Kidney capillary endothelial cell (primary cell): ENCODE results near the gene PSMG3.
A peak's percentile ranks its signal among the peaks of the same experiment; 100 is the strongest.

Experiments
- DNase-seq: peaks from one replicate; pipeline ENCODE4 v3.0.0-alpha.2; 2018; ENCODE audit warnings: low spot score

The PSMG3 gene

GRCh38 chr7:1579481-1580421, 9.9 kb upstream of the PSMG3 start:
- peak; percentile 61 for DNase-seq

- DNase-seq: no peak
Measured at GRCh38 chr7:1578513-1578912, 8.7 kb upstream of the PSMG3 start.

- no peak for DNase-seq
Measured at GRCh38 chr7:1576521-1577253, 6.9 kb upstream of the PSMG3 start.

GRCh38 chr7:1575809-1576208, 6.0 kb upstream of the PSMG3 start:
- DNase-seq: no peak

- no peak for DNase-seq
Measured at GRCh38 chr7:1572111-1572822, 2.4 kb upstream of the PSMG3 start.

- DNase-seq: no peak
Measured at GRCh38 chr7:1569440-1569832, 396 bp downstream of the PSMG3 start.

GRCh38 chr7:1569016-1569415, 816 bp downstream of the PSMG3 start:
- DNase-seq: no peak

- no peak for DNase-seq
Measured at GRCh38 chr7:1567896-1568510, 1.8 kb downstream of the PSMG3 start.

GRCh38 chr7:1567049-1567771, 2.6 kb downstream of the PSMG3 start:
- DNase-seq: no peak

- DNase-seq: no peak
Measured at GRCh38 chr7:1566687-1567048, 3.2 kb downstream of the PSMG3 start.

- no peak for DNase-seq
Measured at GRCh38 chr7:1564603-1565022, 5.2 kb downstream of the PSMG3 start.

- DNase-seq: no peak
Measured at GRCh38 chr7:1563981-1564602, 5.7 kb downstream of the PSMG3 start.

GRCh38 chr7:1562597-1563051, 7.2 kb downstream of the PSMG3 start:
- DNase-seq: no peak

- no peak for DNase-seq
Measured at GRCh38 chr7:1562116-1562515, 7.7 kb downstream of the PSMG3 start.

- DNase-seq: no peak
Measured at GRCh38 chr7:1561036-1561940, 8.5 kb downstream of the PSMG3 start.

- no peak for DNase-seq
Measured at GRCh38 chr7:1560620-1561031, 9.2 kb downstream of the PSMG3 start.

GRCh38 chr7:1559626-1560590, 9.9 kb downstream of the PSMG3 start:
- DNase-seq: no peak

GRCh38 chr7:1558841-1559625, 10.8 kb downstream of the PSMG3 start:
- no peak for DNase-seq
